ENCODE measurements around the gene FAM227B.
"Not testable (repeated sequence)": the region's sequence is repeated elsewhere in the genome, so short reads cannot be mapped to it uniquely, and the experiment has no call there.

The FAM227B gene

GRCh38 chr15:49490966-49491365 lies 129.7 kb downstream of the FAM227B start:
- DNase-seq, result no peak

- DNase-seq, result not testable (repeated sequence)
Measured at GRCh38 chr15:49485401-49485800, 135.2 kb downstream of the FAM227B start.

GRCh38 chr15:49478982-49479381 lies 141.6 kb downstream of the FAM227B start:
- DNase-seq, result not testable (repeated sequence)

GRCh38 chr15:49478021-49478420 lies 142.6 kb downstream of the FAM227B start:
- not testable (repeated sequence) for DNase-seq

GRCh38 chr15:49473031-49473430 lies 147.6 kb downstream of the FAM227B start:
- DNase-seq, result no peak

GRCh38 chr15:49472338-49472737 lies 148.3 kb downstream of the FAM227B start:
- DNase-seq, result no peak

- DNase-seq, result no peak
Measured at GRCh38 chr15:49471733-49472132, 148.9 kb downstream of the FAM227B start.

- DNase-seq, result not testable (repeated sequence)
Measured at GRCh38 chr15:49471248-49471647, 149.4 kb downstream of the FAM227B start.

- no peak for DNase-seq
Measured at GRCh38 chr15:49468481-49468839, 152.2 kb downstream of the FAM227B start.

- no peak for DNase-seq
Measured at GRCh38 chr15:49467746-49468480, 152.7 kb downstream of the FAM227B start.

GRCh38 chr15:49466119-49466518 lies 154.5 kb downstream of the FAM227B start:
- DNase-seq, result no peak

- DNase-seq, result no peak
Measured at GRCh38 chr15:49464522-49464921, 156.1 kb downstream of the FAM227B start.

GRCh38 chr15:49462232-49462844 lies 158.3 kb downstream of the FAM227B start:
- no peak for DNase-seq

GRCh38 chr15:49460411-49460941 lies 160.1 kb downstream of the FAM227B start:
- no peak for DNase-seq

GRCh38 chr15:49458145-49458544 lies 162.5 kb downstream of the FAM227B start:
- DNase-seq, result no peak

GRCh38 chr15:49456166-49456565 lies 164.5 kb downstream of the FAM227B start:
- no peak for DNase-seq

- no peak for DNase-seq
Measured at GRCh38 chr15:49452595-49452994, 168.0 kb downstream of the FAM227B start.

GRCh38 chr15:49441816-49442215 lies 178.8 kb downstream of the FAM227B start:
- DNase-seq, result no peak

GRCh38 chr15:49441356-49441755 lies 179.3 kb downstream of the FAM227B start:
- no peak for DNase-seq

GRCh38 chr15:49439678-49440395 lies 180.8 kb downstream of the FAM227B start:
- DNase-seq, result no peak

- no peak for DNase-seq
Measured at GRCh38 chr15:49438962-49439631, 181.5 kb downstream of the FAM227B start.

- DNase-seq, result no peak
Measured at GRCh38 chr15:49436751-49437150, 183.9 kb downstream of the FAM227B start.

- no peak for DNase-seq
Measured at GRCh38 chr15:49435174-49435573, 185.4 kb downstream of the FAM227B start.
